K562 (cell line): ENCODE data around the gene ATRX. TPM values are rescaled to one million over a fixed set of nuclear protein-coding genes. Genes with fewer than 3 reads are reported as not detected.
A peak's percentile ranks its signal among the peaks of the same experiment; 100 is the strongest.

Experiments
- BRD4 ChIP-seq: fragments of 200-600 bp; sonication (generic); IDR thresholded peaks from 2 replicates; pipeline ENCODE4 v1.6.1; 2017; ENCODE audit warnings: inconsistent platforms
- NFIC ChIP-seq: fragments of 450-650 bp; IDR thresholded peaks from 2 replicates; pipeline ENCODE4 v1.6.1; 2017; ENCODE audit warnings: mild to moderate bottlenecking, inconsistent platforms
- NKRF ChIP-seq: fragments of 450-650 bp; IDR thresholded peaks from 2 replicates; pipeline ENCODE4 v1.6.1; 2016; ENCODE audit warnings: borderline replicate concordance
- POLR2AphosphoS5 ChIP-seq: IDR thresholded peaks from 2 replicates; pipeline ENCODE4 v1.6.1; 2011; ENCODE audit warnings: mild to moderate bottlenecking, low read depth, low read length, moderate library complexity; ENCODE audit not compliant: control insufficient read depth, insufficient read depth
- RB1 ChIP-seq: fragments of 450-650 bp; IDR thresholded peaks from 2 replicates; pipeline ENCODE4 v1.6.1; 2017; ENCODE audit warnings: low read depth, mild to moderate bottlenecking
- ZFX ChIP-seq: sonication (generic); formaldehyde crosslinking; IDR thresholded peaks from 2 replicates; pipeline ENCODE4 v1.8.0; 2022; ENCODE audit warnings: mild to moderate bottlenecking, missing genetic modification reagents, moderate library complexity
- polyA plus RNA-seq, 8 experiments: library from polyadenylated mRNA; depleted of rRNA in 4 of 8; stranded (reverse) in 5 of 8; unstranded in 3 of 8; fragments of >200 nt; fragmentation: Nextera tagmentation in 2 of 8; fragmentation: Illumina TruSeq in 1 of 8; extraction: Ambion mirVana in 2 of 8; extraction: Trizol in 1 of 8; gene quantifications; 2 replicates each; pipeline versions ENCODE4 v1.2.1 to v1.2.3, GENCODE V29; 2011 to 2014; ENCODE audit warnings: inconsistent platforms in 1 of 8, missing spikeins in 1 of 8
- total RNA-seq, 7 experiments: library from RNA; depleted of rRNA in 6 of 7; stranded (reverse); fragments of >200 nt in 6 of 7; fragmentation: Illumina TruSeq in 2 of 7; extraction: Trizol in 2 of 7; gene quantifications; 2 replicates each; pipeline versions ENCODE4 v1.2.1 to v1.2.3, GENCODE V29; 2011 to 2021; ENCODE audit warnings: low replicate concordance in 1 of 7
- TF ChIP-seq, protein P1 (sequence below): fragments of 450-650 bp; IDR thresholded peaks from 2 replicates; pipeline ENCODE4 v1.6.1; 2016; ENCODE audit warnings: mild to moderate bottlenecking, moderate library complexity
- TF ChIP-seq, protein P2 (sequence below): fragments of 450-650 bp; formaldehyde crosslinking; conservative IDR thresholded peaks from 2 replicates; pipeline ENCODE4 v1.4.0; 2022; ENCODE audit warnings: mild to moderate bottlenecking, missing genetic modification characterization
- TF ChIP-seq, protein P3 (sequence below): fragments of 450-650 bp; formaldehyde crosslinking; IDR thresholded peaks from 2 replicates; pipeline ENCODE4 v1.4.0; 2020; ENCODE audit warnings: mild to moderate bottlenecking, mixed read lengths

The ATRX gene
- total and polyA plus RNA-seq, 9 of the 15 experiments (the other 6 are each of a cell fraction or from before 2014, with no cell fraction given) = 7.7 to 23.1 (median 20.2) TPM

DNA sequence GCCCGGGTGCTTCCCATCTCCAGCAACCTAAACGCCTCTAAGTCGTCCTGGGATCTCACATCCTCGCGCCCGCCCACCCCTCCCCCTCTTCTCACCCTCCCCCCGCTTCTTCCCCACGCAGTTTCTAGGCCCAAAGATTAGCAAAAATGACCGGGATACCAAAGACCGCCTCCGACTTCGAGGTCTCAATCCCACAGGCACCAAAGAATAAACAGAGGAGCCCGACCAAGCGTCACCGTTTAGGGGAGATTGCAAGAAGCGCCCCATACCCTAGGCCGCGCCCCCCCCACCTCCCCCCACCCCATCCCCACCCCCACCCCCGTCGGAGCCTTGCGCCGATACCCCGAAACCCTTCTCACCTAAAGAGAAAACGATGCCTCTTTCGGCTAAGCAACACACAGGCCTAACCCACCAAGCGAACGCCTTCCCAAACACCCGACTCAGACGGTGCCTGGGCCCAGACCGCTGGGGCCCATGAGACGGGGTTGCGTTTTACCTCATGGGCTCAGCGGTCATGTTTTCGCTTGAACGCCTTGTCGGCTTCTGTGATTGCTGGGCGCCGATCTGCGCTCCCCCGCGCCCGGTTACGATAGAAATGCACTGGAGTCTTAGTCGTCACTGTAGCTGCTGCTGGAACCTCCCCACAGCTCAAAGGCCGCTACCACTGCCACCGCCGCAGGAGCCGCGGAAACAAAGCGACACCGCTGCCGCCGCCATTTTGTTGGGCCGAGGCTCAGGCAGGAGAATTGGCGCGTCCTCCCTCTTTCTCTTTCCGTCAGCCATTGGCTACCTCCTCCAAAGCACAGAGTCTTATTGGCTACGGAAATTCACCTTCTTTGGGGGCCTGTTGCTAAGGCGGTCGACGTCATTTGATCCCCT lies at the start of gene ATRX (continued):
- no peak for TF ChIP-seq NKRF
- TF ChIP-seq, protein P1, sequence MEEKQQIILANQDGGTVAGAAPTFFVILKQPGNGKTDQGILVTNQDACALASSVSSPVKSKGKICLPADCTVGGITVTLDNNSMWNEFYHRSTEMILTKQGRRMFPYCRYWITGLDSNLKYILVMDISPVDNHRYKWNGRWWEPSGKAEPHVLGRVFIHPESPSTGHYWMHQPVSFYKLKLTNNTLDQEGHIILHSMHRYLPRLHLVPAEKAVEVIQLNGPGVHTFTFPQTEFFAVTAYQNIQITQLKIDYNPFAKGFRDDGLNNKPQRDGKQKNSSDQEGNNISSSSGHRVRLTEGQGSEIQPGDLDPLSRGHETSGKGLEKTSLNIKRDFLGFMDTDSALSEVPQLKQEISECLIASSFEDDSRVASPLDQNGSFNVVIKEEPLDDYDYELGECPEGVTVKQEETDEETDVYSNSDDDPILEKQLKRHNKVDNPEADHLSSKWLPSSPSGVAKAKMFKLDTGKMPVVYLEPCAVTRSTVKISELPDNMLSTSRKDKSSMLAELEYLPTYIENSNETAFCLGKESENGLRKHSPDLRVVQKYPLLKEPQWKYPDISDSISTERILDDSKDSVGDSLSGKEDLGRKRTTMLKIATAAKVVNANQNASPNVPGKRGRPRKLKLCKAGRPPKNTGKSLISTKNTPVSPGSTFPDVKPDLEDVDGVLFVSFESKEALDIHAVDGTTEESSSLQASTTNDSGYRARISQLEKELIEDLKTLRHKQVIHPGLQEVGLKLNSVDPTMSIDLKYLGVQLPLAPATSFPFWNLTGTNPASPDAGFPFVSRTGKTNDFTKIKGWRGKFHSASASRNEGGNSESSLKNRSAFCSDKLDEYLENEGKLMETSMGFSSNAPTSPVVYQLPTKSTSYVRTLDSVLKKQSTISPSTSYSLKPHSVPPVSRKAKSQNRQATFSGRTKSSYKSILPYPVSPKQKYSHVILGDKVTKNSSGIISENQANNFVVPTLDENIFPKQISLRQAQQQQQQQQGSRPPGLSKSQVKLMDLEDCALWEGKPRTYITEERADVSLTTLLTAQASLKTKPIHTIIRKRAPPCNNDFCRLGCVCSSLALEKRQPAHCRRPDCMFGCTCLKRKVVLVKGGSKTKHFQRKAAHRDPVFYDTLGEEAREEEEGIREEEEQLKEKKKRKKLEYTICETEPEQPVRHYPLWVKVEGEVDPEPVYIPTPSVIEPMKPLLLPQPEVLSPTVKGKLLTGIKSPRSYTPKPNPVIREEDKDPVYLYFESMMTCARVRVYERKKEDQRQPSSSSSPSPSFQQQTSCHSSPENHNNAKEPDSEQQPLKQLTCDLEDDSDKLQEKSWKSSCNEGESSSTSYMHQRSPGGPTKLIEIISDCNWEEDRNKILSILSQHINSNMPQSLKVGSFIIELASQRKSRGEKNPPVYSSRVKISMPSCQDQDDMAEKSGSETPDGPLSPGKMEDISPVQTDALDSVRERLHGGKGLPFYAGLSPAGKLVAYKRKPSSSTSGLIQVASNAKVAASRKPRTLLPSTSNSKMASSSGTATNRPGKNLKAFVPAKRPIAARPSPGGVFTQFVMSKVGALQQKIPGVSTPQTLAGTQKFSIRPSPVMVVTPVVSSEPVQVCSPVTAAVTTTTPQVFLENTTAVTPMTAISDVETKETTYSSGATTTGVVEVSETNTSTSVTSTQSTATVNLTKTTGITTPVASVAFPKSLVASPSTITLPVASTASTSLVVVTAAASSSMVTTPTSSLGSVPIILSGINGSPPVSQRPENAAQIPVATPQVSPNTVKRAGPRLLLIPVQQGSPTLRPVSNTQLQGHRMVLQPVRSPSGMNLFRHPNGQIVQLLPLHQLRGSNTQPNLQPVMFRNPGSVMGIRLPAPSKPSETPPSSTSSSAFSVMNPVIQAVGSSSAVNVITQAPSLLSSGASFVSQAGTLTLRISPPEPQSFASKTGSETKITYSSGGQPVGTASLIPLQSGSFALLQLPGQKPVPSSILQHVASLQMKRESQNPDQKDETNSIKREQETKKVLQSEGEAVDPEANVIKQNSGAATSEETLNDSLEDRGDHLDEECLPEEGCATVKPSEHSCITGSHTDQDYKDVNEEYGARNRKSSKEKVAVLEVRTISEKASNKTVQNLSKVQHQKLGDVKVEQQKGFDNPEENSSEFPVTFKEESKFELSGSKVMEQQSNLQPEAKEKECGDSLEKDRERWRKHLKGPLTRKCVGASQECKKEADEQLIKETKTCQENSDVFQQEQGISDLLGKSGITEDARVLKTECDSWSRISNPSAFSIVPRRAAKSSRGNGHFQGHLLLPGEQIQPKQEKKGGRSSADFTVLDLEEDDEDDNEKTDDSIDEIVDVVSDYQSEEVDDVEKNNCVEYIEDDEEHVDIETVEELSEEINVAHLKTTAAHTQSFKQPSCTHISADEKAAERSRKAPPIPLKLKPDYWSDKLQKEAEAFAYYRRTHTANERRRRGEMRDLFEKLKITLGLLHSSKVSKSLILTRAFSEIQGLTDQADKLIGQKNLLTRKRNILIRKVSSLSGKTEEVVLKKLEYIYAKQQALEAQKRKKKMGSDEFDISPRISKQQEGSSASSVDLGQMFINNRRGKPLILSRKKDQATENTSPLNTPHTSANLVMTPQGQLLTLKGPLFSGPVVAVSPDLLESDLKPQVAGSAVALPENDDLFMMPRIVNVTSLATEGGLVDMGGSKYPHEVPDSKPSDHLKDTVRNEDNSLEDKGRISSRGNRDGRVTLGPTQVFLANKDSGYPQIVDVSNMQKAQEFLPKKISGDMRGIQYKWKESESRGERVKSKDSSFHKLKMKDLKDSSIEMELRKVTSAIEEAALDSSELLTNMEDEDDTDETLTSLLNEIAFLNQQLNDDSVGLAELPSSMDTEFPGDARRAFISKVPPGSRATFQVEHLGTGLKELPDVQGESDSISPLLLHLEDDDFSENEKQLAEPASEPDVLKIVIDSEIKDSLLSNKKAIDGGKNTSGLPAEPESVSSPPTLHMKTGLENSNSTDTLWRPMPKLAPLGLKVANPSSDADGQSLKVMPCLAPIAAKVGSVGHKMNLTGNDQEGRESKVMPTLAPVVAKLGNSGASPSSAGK = peak; percentile 51; the same call in 1 of the 2 replicates
- TF ChIP-seq, protein P2, sequence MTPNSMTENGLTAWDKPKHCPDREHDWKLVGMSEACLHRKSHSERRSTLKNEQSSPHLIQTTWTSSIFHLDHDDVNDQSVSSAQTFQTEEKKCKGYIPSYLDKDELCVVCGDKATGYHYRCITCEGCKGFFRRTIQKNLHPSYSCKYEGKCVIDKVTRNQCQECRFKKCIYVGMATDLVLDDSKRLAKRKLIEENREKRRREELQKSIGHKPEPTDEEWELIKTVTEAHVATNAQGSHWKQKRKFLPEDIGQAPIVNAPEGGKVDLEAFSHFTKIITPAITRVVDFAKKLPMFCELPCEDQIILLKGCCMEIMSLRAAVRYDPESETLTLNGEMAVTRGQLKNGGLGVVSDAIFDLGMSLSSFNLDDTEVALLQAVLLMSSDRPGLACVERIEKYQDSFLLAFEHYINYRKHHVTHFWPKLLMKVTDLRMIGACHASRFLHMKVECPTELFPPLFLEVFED (CRISPR knock-in tag) = no peak
- peak; percentile 17; the same call in 1 of the 2 replicates for TF ChIP-seq NFIC
- TF ChIP-seq POLR2AphosphoS5 = peak; percentile 51; the same call in 1 of the 2 replicates
- TF ChIP-seq, protein P3, sequence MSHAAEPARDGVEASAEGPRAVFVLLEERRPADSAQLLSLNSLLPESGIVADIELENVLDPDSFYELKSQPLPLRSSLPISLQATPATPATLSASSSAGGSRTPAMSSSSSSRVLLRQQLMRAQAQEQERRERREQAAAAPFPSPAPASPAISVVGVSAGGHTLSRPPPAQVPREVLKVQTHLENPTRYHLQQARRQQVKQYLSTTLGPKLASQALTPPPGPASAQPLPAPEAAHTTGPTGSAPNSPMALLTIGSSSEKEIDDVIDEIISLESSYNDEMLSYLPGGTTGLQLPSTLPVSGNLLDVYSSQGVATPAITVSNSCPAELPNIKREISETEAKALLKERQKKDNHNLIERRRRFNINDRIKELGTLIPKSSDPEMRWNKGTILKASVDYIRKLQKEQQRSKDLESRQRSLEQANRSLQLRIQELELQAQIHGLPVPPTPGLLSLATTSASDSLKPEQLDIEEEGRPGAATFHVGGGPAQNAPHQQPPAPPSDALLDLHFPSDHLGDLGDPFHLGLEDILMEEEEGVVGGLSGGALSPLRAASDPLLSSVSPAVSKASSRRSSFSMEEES = no peak
- no peak for TF ChIP-seq BRD4
- peak; percentile 88 for TF ChIP-seq ZFX (CRISPR knock-in tag)
- TF ChIP-seq RB1 = no peak
